Sigmoid colon (tissue), 7 donors: ENCODE measurements around the gene PPP1R14B. TPM values are rescaled to one million over a fixed set of nuclear protein-coding genes. Genes with fewer than 3 reads are reported as not detected.

ENCODE experiments used
- DNase-seq: peaks from one replicate; pipeline ENCODE4 v3.0.0-alpha.2; 2019
- H3K27ac ChIP-seq, 4 donors: fragments of 200-600 bp; sonication (generic); one replicate each; pipeline ENCODE4 v1.5.1; 2016 to 2019; ENCODE audit warnings: mild to moderate bottlenecking in 1 of 4
- H3K27me3 ChIP-seq, 3 donors: fragments of 200-600 bp; sonication (generic); one replicate each; pipeline ENCODE4 v1.5.1; 2019; ENCODE audit warnings: mild to moderate bottlenecking in 1 of 3
- H3K36me3 ChIP-seq, 4 donors: fragments of 200-600 bp; sonication (generic); one replicate each; pipeline ENCODE4 v1.5.1; 2016 to 2019
- H3K4me1 ChIP-seq, 4 donors: fragments of 200-600 bp; sonication (generic); one replicate each; pipeline ENCODE4 v1.5.1; 2017 to 2019
- H3K4me3 ChIP-seq, 4 donors: fragments of 200-600 bp; sonication (generic); one replicate each; pipeline ENCODE4 v1.5.1; 2017 to 2019; ENCODE audit warnings: mild to moderate bottlenecking in 2 of 4, moderate library complexity in 1 of 4
- H3K9me3 ChIP-seq, 4 donors: fragments of 200-600 bp in 3 of 4; sonication (generic) in 3 of 4; one replicate each; pipeline versions ENCODE4 v1.5.1 to v1.6.1; 2013 to 2019
- EP300 ChIP-seq, 4 donors: sonication (generic); formaldehyde crosslinking; IDR thresholded peaks; one replicate each; pipeline ENCODE4 v1.6.1; 2017; ENCODE audit warnings: antibody characterized with exemption in 4 of 4
- POLR2A ChIP-seq, 2 donors: fragments of 450-650 bp; IDR thresholded peaks; one replicate each; pipeline ENCODE4 v1.6.1; 2016; ENCODE audit warnings: antibody characterized with exemption in 2 of 2, mild to moderate bottlenecking in 2 of 2, moderate library complexity in 2 of 2
- POLR2AphosphoS5 ChIP-seq, 4 donors: sonication (generic); formaldehyde crosslinking; IDR thresholded peaks; one replicate each; pipeline ENCODE4 v1.6.1; 2017; ENCODE audit warnings: antibody characterized with exemption in 4 of 4
- WGBS, 2 donors: extraction: QIAGEN DNeasy Blood & Tissue Kit; methylation state at CpG; one replicate each; pipeline ENCODE4 v1.1.7; 2013; 5-methylcytosine and 5-hydroxymethylcytosine counted together
- intact Hi-C: fragments of 100-400 bp; cut with DNase I; formaldehyde crosslinking; loops from one replicate; pipeline ENCODE4 v1.15.1; 2023
- polyA plus RNA-seq, 3 donors: library from polyadenylated mRNA; stranded (reverse); fragments of 200-250 nt; gene quantifications; one replicate each; pipeline ENCODE4 v1.2.3, GENCODE V29; 2013
- total RNA-seq, 4 donors: library from RNA; depleted of rRNA; stranded (reverse); fragments of >200 nt; gene quantifications; one replicate each; pipeline ENCODE4 v1.1.0, GENCODE V29; 2016
- TF ChIP-seq, protein P1 (sequence below), 4 experiments: fragments of 450-650 bp in 3 of 4; fragments of 200-600 bp in 1 of 4; IDR thresholded peaks; one replicate each; pipeline ENCODE4 v1.5.1; 2016 to 2019; ENCODE audit warnings: antibody characterized with exemption in 4 of 4, mild to moderate bottlenecking in 3 of 4, moderate library complexity in 2 of 4
- donor health status: healthy with polysubstance abuse.
- donor health status: Bipolar disorder and iron deficiency.
- donor health status: healthy.

The PPP1R14B gene
- total and polyA plus RNA-seq, 7 donors, result 31.8 to 159 (median 66.6) TPM

DNA sequence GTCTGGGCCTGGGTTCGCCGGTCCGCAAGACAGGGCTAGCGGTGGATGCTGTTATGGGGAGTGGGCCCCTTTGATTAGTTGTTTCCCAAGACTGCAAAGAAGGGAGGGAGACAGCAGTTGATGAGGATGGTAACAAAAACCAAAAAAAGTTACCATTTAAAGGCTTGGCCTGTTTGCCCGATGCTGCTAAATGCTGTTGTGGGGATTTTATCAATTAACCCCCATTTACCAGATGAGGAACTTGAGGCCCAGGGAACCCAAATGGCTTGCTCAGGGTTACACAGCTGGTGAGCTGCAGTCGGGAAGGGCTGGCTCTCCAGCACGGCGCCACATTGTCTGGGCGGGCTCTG is 24.1 kb downstream of the PPP1R14B start:
- H3K36me3 ChIP-seq, result peaks cover 0 to 21% (median 0%) of the 10 kb centered on the region in 4 donors
- H3K4me1 ChIP-seq, result peaks cover 0 to 26% (median 23%) of the 10 kb centered on the region in 4 donors
- no peak for DNase-seq
- no peaks in the 10 kb centered on the region for H3K9me3 ChIP-seq
- TF ChIP-seq, protein P1, sequence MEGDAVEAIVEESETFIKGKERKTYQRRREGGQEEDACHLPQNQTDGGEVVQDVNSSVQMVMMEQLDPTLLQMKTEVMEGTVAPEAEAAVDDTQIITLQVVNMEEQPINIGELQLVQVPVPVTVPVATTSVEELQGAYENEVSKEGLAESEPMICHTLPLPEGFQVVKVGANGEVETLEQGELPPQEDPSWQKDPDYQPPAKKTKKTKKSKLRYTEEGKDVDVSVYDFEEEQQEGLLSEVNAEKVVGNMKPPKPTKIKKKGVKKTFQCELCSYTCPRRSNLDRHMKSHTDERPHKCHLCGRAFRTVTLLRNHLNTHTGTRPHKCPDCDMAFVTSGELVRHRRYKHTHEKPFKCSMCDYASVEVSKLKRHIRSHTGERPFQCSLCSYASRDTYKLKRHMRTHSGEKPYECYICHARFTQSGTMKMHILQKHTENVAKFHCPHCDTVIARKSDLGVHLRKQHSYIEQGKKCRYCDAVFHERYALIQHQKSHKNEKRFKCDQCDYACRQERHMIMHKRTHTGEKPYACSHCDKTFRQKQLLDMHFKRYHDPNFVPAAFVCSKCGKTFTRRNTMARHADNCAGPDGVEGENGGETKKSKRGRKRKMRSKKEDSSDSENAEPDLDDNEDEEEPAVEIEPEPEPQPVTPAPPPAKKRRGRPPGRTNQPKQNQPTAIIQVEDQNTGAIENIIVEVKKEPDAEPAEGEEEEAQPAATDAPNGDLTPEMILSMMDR (IDR thresholded peaks at IDR 0.05), result no peak
- TF ChIP-seq POLR2A (IDR thresholded peaks at IDR 0.05) (no peak), EP300 (IDR thresholded peaks at IDR 0.05) (no peak), POLR2AphosphoS5 (IDR thresholded peaks at IDR 0.05) (no peak)
- H3K27me3 ChIP-seq, result no peaks in the 10 kb centered on the region
- H3K27ac ChIP-seq, result no peak overlapping the region
- intact Hi-C loops, result no loop called here
- no peak overlapping the region for H3K4me3 ChIP-seq
- 82 to 88% methylated on average over 9 of the region's 9 CpGs for WGBS, 2 donors

- H3K36me3 ChIP-seq, result peaks cover 0 to 21% (median 0%) of the 10 kb centered on the region in 4 donors
- no peaks in the 10 kb centered on the region for H3K9me3 ChIP-seq
- TF ChIP-seq POLR2A (IDR thresholded peaks at IDR 0.05), result no peak
- TF ChIP-seq POLR2AphosphoS5 (IDR thresholded peaks at IDR 0.05), result no peak
- 91 to 95% methylated on average over 14 of the region's 14 CpGs for WGBS, 2 donors
- H3K4me1 ChIP-seq, result peaks cover 0 to 11% (median 11%) of the 10 kb centered on the region in 4 donors
- no peak overlapping the region for H3K4me3 ChIP-seq
- H3K27me3 ChIP-seq, result no peaks in the 10 kb centered on the region
- intact Hi-C loops, result no loop called here
- DNase-seq, result no peak
- H3K27ac ChIP-seq, result no peak overlapping the region
These were observed 25.9 kb downstream of the PPP1R14B start for GRCh38 chr11:64220798-64221197.

DNA sequence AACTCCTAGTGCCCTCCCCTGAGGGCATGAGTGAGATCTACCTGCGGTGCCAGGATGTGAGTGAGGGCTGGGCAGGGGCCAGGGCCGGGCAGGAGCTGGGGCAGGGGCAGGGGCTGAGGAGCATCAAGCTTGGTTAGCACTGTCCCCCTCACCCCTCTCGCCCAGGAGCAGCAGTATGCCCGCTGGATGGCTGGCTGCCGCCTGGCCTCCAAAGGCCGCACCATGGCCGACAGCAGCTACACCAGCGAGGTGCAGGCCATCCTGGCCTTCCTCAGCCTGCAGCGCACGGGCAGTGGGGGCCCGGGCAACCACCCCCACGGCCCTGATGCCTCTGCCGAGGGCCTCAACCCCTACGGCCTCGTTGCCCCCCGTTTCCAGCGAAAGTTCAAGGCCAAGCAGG is 26.5 kb downstream of the PPP1R14B start:
- WGBS, 2 donors, result 91 to 92% methylated on average over 17 of the region's 17 CpGs
- H3K36me3 ChIP-seq, result peaks cover 0 to 21% (median 0%) of the 10 kb centered on the region in 4 donors

DNA sequence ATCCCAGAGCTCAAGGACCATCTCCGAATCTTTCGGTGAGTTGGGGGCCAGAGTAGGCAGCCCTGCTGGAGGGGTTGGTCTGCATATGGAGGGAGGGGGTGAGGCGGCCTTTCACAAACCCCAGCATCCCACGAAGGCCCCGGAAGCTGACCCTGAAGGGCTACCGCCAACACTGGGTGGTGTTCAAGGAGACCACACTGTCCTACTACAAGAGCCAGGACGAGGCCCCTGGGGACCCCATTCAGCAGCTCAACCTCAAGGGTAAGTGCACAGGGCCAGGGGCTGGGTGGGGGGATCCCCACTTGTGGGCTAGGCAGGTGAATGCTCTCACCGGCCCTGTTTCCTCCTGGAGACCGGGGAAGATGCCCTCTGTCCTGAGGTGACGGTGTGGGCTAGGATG is 27.0 kb downstream of the PPP1R14B start:
- WGBS, 2 donors, result 91 to 95% methylated on average over 10 of the region's 10 CpGs
- intact Hi-C loops, result no loop called here
- no peak for TF ChIP-seq EP300 (IDR thresholded peaks at IDR 0.05)
- TF ChIP-seq POLR2AphosphoS5 (IDR thresholded peaks at IDR 0.05), result no peak
- TF ChIP-seq, protein P1 (IDR thresholded peaks at IDR 0.05), result no peak
- no peak for TF ChIP-seq POLR2A (IDR thresholded peaks at IDR 0.05)

More for the DNA sequence above, 26.5 kb downstream of the PPP1R14B start:
- Histone ChIP-seq H3K4me1 (peaks cover 0 to 7% (median 6%) of the 10 kb centered on the region in 4 donors), H3K27me3 (no peaks in the 10 kb centered on the region), H3K9me3 (no peaks in the 10 kb centered on the region), H3K27ac (no peak overlapping the region), H3K4me3 (no peak overlapping the region)
- TF ChIP-seq EP300 (IDR thresholded peaks at IDR 0.05) (no peak), POLR2A (IDR thresholded peaks at IDR 0.05) (no peak), POLR2AphosphoS5 (IDR thresholded peaks at IDR 0.05) (no peak)
- TF ChIP-seq, protein P1 (IDR thresholded peaks at IDR 0.05), result no peak
- intact Hi-C loops, result no loop called here
- no peak for DNase-seq

DNA sequence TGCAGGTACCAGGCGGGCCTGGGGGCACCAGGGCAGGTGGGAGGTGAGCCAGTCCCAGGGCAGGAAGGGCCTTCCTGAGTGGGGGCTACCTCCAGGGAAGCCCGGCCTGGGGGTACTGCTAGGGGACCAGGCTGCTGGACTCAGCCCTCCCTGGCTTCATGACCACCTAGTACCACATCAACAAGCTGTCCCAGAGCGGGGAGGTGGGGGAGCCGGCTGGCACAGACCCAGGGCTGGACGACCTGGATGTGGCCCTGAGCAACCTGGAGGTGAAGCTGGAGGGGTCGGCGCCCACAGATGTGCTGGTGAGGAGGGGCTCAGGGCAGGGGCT is 27.4 kb downstream of the PPP1R14B start:
- WGBS, 2 donors, result 86 to 93% methylated on average over 7 of the region's 7 CpGs
- H3K27ac ChIP-seq, result no peak overlapping the region
- H3K4me3 ChIP-seq, result no peak overlapping the region
- TF ChIP-seq EP300 (IDR thresholded peaks at IDR 0.05) (no peak), POLR2A (IDR thresholded peaks at IDR 0.05) (no peak), POLR2AphosphoS5 (IDR thresholded peaks at IDR 0.05) (no peak)
- TF ChIP-seq, protein P1 (IDR thresholded peaks at IDR 0.05), result no peak
- intact Hi-C loops, result no loop called here
- H3K4me1 ChIP-seq, result no peaks in the 10 kb centered on the region
- peaks cover 0 to 19% (median 0%) of the 10 kb centered on the region in 4 donors for H3K36me3 ChIP-seq
- no peaks in the 10 kb centered on the region for H3K9me3 ChIP-seq
- H3K27me3 ChIP-seq, result no peaks in the 10 kb centered on the region
- no peak for DNase-seq

More for the DNA sequence above, 27.0 kb downstream of the PPP1R14B start:
- DNase-seq, result no peak
- no peaks in the 10 kb centered on the region for H3K9me3 ChIP-seq
- no peaks in the 10 kb centered on the region for H3K27me3 ChIP-seq
- peaks cover 0 to 21% (median 0%) of the 10 kb centered on the region in 4 donors for H3K36me3 ChIP-seq
- H3K27ac ChIP-seq, result no peak overlapping the region
- no peak overlapping the region for H3K4me3 ChIP-seq
- peaks cover 0 to 2% (median under 1%) of the 10 kb centered on the region in 4 donors for H3K4me1 ChIP-seq
